Activated CD8-positive, alpha-beta T cell treated with anti-CD3 and anti-CD28 coated beads for 36 hours (primary cell): Measurements from ENCODE around the gene STXBP6. TPM values are rescaled to one million over a fixed set of nuclear protein-coding genes. Genes with fewer than 3 reads are reported as not detected.

Source experiments
- ATAC-seq: fragments of 200-7000 bp; cut with Tn5 transposase; one replicate; pipeline ENCODE4 v1.10.0; 2021; ENCODE audit warnings: mild to moderate bottlenecking, moderate library complexity
- CTCF ChIA-PET: fragments of 350-600 bp; sonication (Branson Sonifier 250); formaldehyde crosslinking; loops from one replicate; lab custom pipeline; 2021; ENCODE audit warnings: antibody characterized with exemption; lab: Charles Lee
- POLR2A ChIA-PET: fragments of 350-600 bp; sonication (Branson Sonifier 250); formaldehyde crosslinking; loops from one replicate; lab custom pipeline; 2021; ENCODE audit warnings: antibody characterized with exemption; lab: Charles Lee
- DNase-seq: peaks from one replicate; pipeline ENCODE4 v3.0.0-alpha.2; 2020
- H3K27ac Mint-ChIP-seq: one replicate; pipeline ENCODE4 v1.8.0; 2021; ENCODE audit warnings: mild to moderate bottlenecking, mixed read lengths
- H3K27me3 Mint-ChIP-seq: one replicate; pipeline ENCODE4 v1.8.0; 2021; ENCODE audit warnings: mixed read lengths
- H3K36me3 Mint-ChIP-seq: one replicate; pipeline ENCODE4 v1.8.0; 2021; ENCODE audit warnings: low read depth, mixed read lengths
- H3K4me1 Mint-ChIP-seq: one replicate; pipeline ENCODE4 v1.8.0; 2021; ENCODE audit warnings: low read depth, mixed read lengths
- H3K4me3 Mint-ChIP-seq: one replicate; pipeline ENCODE4 v1.8.0; 2021; ENCODE audit warnings: mild to moderate bottlenecking, moderate library complexity, mixed read lengths
- H3K9me3 Mint-ChIP-seq: one replicate; pipeline ENCODE4 v1.8.0; 2021; ENCODE audit warnings: mixed read lengths
- intact Hi-C: fragments of 100-400 bp; cut with micrococcal nuclease; formaldehyde crosslinking; loops from one replicate; pipeline ENCODE4 v1.10.0; 2022
- total RNA-seq, 2 experiments: library from RNA; stranded (reverse); gene quantifications; one replicate each; pipeline ENCODE4 v1.2.3, GENCODE V29; 2021
- TF ChIP-seq, protein P1 (sequence below): fragments of 200-600 bp; IDR thresholded peaks from one replicate; pipeline ENCODE4 v1.8.0; 2022; ENCODE audit warnings: antibody characterized with exemption, mild to moderate bottlenecking

Gene STXBP6
- total RNA-seq, 2 experiments from 2014 or later, result not detected

DNA sequence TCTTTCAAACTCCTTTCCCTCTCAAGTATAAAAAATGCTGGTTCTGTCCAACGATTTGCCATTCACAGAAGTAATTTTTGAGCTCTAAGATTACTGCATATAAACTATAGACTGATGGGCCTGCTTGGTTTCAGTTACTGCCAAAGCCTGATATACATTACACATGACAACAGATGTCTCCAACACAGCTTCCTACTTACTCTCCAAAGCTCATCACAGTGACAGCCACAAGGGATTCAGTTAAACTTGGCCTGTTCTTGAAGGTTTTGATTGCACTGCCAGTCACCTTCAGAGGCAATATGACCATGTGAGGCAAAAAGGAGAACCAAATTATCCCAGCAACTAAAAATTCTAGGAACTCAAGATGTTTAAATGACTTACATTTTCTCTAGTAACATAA lies 30.1 kb downstream of the STXBP6 start:
- Mint-ChIP-seq H3K9me3 (no peaks in the 10 kb centered on the region), H3K4me3 (no peak overlapping the region), H3K36me3 (no peaks in the 10 kb centered on the region), H3K4me1 (no peaks in the 10 kb centered on the region), H3K27ac (no peak overlapping the region), H3K27me3 (no peaks in the 10 kb centered on the region)
- TF ChIP-seq, protein P1, sequence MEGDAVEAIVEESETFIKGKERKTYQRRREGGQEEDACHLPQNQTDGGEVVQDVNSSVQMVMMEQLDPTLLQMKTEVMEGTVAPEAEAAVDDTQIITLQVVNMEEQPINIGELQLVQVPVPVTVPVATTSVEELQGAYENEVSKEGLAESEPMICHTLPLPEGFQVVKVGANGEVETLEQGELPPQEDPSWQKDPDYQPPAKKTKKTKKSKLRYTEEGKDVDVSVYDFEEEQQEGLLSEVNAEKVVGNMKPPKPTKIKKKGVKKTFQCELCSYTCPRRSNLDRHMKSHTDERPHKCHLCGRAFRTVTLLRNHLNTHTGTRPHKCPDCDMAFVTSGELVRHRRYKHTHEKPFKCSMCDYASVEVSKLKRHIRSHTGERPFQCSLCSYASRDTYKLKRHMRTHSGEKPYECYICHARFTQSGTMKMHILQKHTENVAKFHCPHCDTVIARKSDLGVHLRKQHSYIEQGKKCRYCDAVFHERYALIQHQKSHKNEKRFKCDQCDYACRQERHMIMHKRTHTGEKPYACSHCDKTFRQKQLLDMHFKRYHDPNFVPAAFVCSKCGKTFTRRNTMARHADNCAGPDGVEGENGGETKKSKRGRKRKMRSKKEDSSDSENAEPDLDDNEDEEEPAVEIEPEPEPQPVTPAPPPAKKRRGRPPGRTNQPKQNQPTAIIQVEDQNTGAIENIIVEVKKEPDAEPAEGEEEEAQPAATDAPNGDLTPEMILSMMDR, result no peak
- DNase-seq, result no peak
- intact Hi-C loops, result no loop called here
- no peak for ATAC-seq
- ChIA-PET CTCF (no interaction called here), POLR2A (no interaction called here)

DNA sequence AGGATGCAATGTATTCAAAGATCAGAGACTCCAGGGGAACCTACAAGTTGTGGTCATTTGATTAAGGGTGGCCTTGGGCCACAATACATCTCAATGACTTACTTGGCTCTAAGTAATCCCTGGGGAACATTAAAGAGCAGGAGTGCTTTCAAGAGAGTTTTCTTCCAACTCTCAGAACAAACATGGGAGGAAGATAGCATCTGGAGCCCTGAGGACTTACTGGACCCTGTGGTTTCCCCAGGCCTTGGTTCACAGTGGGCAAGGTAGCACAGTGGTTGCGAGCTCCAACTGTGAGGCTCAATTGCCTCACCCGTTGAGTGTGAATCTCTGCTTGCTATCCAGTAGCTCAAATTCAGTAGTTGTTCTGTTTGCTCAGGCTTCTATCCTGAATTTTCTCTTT lies 32.4 kb downstream of the STXBP6 start:
- H3K4me3 Mint-ChIP-seq, result no peak overlapping the region
- H3K36me3 Mint-ChIP-seq, result no peaks in the 10 kb centered on the region
- TF ChIP-seq, protein P1, result no peak
- peaks cover 3% of the 10 kb centered on the region for H3K27me3 Mint-ChIP-seq
- intact Hi-C loops, result no loop called here
- no peaks in the 10 kb centered on the region for H3K4me1 Mint-ChIP-seq
- ATAC-seq, result no peak
- ChIA-PET POLR2A (no interaction called here), CTCF (no interaction called here)
- H3K27ac Mint-ChIP-seq, result no peak overlapping the region
- H3K9me3 Mint-ChIP-seq, result no peaks in the 10 kb centered on the region
- DNase-seq, result no peak

DNA sequence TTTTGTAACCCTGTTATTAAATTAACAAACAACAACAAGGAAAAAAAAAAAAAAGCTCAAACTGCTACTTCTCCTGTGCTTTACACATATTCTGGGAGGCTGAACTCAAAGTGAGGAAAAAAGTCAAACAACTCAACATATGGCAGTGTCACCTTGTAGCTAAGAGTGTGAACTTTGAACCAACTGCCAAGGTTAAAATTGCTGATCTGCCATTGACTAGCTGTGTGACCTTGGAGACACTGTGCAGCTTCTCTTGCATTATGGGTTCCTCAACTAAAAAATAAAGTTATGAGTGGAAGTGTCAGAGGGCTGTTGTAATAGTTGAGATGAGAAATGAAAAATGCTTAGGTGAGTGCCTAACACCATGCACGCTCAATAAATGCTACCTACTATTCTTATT lies 34.2 kb downstream of the STXBP6 start:
- no peak overlapping the region for H3K4me3 Mint-ChIP-seq
- H3K27me3 Mint-ChIP-seq, result peaks cover 3% of the 10 kb centered on the region
- no peak overlapping the region for H3K27ac Mint-ChIP-seq
- ChIA-PET CTCF (no interaction called here), POLR2A (interaction anchor here (0.6 kb wide), 1 partner anchor 677 kb away, joined by 3 read pairs; no protein-coding TSS in a partner anchor)
- TF ChIP-seq, protein P1, result no peak
- H3K4me1 Mint-ChIP-seq, result no peaks in the 10 kb centered on the region
- no peaks in the 10 kb centered on the region for H3K9me3 Mint-ChIP-seq
- DNase-seq (no peak), ATAC-seq (no peak)
- H3K36me3 Mint-ChIP-seq, result no peaks in the 10 kb centered on the region
- intact Hi-C loops, result no loop called here

GRCh38 chr14:25014440-25014839 lies 35.5 kb downstream of the STXBP6 start:
- intact Hi-C loops, result no loop called here
- TF ChIP-seq, protein P1, result no peak
- Mint-ChIP-seq H3K4me3 (no peak overlapping the region), H3K9me3 (no peaks in the 10 kb centered on the region), H3K4me1 (no peaks in the 10 kb centered on the region), H3K36me3 (no peaks in the 10 kb centered on the region), H3K27ac (no peak overlapping the region), H3K27me3 (peaks cover 8% of the 10 kb centered on the region)
- CTCF ChIA-PET, result no interaction called here
- POLR2A ChIA-PET, result interaction anchor here (0.5 kb wide), 1 partner anchor 65 kb away, joined by 3 read pairs; no protein-coding TSS in a partner anchor
- no peak for DNase-seq
- ATAC-seq, result no peak

GRCh38 chr14:25011095-25011494 lies 38.9 kb downstream of the STXBP6 start:
- POLR2A ChIA-PET, result no interaction called here
- CTCF ChIA-PET, result no interaction called here
- no peaks in the 10 kb centered on the region for H3K9me3 Mint-ChIP-seq

More at GRCh38 chr14:25011095-25011494, 38.9 kb downstream of the STXBP6 start:
- Mint-ChIP-seq H3K27me3 (peaks cover 10% of the 10 kb centered on the region), H3K36me3 (no peaks in the 10 kb centered on the region), H3K4me1 (no peaks in the 10 kb centered on the region), H3K4me3 (no peak overlapping the region), H3K27ac (no peak overlapping the region)
- no peak for ATAC-seq
- intact Hi-C loops, result no loop called here
- TF ChIP-seq, protein P1, result no peak
- DNase-seq, result no peak
